Mucosa of gallbladder (tissue), 1 donor: ENCODE data around the gene KHSRP. TPM values are rescaled to one million over a fixed set of nuclear protein-coding genes. Genes with fewer than 3 reads are reported as not detected.

Experiments used
- DNase-seq: peaks from one replicate; pipeline ENCODE4 v3.0.0-alpha.2; 2020; ENCODE audit warnings: low spot score
- total RNA-seq: library from RNA; stranded (reverse); gene quantifications from one replicate; pipeline ENCODE4 v1.2.1, GENCODE V29; 2021
- donor health status: DM: no; HTN: no; CAD: no.

The KHSRP gene
- total RNA-seq, 1 donor from 2014 or later, result 201 TPM

DNA sequence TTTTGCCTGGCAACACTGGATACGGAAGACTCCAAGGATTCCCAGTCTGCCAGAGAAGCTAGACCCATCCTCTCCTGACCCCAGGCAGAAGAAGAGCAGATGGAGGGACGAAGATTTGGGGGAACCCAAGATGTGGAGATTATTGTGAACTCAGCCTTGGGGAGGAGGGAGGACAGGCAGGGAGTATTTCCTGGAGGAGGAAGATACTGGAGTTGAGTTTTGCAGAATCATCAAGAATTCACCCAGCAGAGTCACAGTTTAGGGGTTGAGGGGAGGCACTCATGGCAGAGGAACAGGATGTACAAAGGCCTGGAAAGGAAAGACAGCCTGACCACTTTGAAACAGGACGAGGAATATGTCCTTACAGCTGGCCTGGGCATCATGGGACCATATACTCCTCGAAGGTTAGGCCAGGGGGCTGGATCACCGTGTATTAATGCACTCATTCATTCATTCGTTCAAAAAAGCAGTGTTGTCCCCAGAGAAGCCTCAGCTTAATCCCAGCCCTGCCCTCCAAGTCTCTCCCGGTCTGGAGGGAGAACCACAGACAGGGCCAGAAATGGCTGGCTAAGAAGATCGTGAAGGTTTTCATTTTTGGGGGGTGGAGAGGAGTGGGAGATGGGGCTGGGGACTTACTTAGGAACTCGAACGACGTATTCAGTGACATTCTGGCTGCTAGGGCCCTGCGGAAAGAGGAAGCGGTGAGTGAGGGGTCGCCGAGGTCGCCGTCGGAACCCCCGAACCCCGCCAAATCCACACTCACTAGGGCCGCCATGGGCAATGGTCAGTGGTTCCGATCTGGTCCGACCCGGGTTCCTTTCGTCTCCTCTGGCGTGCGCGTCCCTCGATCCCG, 32.2 kb downstream of the KHSRP start:
- no peak for DNase-seq

DNA sequence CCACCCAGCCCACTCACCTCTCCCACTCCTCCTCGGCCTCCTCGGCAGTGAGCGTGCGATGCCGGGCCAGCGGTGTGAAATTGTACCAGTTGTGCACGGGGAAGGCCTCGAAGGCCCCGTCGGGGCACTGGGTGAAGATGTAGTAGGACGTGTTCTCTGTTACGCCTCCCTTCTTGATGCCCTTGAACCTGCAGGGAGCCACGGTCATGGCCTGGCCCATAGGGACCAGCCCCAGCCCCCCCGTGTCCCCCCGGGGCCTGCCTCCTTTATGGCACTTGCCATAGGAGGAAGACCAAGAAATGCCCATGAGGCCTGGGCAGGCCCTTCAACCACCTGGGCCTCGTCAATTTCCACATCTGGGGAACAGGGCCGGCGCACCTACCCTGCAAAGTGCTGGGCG, 37.2 kb downstream of the KHSRP start:
- DNase-seq, result no peak

DNA sequence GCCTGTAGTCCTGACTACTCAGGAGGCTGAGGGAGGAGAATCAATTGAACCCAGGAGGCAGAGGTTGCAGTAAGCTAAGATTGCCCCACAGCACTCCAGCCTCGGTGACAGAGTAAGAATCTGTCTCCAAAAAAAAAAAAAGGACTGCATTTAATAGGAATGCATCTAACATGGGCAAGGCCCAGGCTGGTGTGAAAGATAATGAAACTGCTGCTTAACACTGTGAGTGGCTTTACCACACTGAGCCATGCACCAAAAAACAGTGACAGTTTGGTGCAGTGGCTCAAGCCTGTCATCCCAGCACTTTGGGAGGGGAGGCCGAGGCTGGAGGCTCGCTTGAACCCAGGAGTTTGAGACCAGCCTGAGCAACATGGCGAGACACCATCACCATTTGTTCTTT, 40.2 kb downstream of the KHSRP start:
- DNase-seq, result no peak

DNA sequence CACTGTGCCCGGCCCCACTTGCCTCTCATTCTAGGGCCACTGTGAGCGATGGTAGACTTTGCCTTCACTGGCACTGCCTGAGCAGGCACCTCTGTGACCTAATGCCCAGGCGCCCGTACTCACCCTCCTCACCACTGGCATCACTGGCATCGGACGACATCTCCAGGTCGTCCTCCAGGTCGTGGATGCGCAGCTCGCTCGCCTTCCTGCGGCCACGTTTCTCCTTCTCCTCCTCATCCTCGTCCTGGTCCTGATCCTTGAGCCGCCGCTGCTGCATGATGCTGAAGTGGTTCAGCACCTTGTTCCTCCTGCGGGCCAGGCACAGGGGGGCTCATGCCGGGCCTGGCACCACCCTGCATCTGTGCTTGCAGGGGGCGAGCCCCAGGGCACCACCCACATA, 41.4 kb downstream of the KHSRP start:
- DNase-seq, result no peak

DNA sequence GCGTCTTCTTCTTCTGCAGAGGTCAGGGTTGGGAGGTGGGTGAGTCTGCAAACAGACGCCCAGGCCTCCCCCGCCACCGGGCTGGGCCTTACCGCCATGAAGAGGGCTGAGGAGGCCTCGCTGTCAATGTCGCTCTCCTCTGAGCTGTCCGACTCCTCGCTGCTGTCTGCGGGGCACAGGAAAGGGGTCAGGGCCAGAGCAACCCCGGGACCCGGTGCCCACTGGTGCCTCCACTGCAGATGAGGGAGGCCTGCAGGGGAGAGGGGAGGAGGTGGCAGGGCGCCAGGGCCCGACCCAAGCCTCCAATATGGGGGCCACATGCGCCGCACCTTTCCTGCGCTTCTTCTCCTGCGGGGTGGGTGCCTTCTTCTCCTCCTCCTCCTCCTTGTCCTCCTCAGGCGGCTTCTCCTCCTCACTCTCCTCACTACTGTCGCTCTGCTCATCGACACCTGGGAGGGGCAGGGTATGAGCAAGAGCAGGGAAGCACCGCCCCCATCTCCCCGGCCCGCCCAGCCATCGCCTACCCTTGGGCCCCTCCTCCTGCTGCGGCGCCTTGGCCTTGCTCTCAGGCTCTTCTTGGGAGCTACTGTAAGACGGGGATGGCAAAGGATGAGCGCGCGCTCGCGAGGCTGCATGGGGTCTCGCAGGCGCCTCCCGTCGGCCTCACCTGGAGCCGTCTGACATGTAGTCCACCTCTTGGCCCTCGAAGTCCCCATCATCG, 43.4 kb downstream of the KHSRP start:
- no peak for DNase-seq

DNA sequence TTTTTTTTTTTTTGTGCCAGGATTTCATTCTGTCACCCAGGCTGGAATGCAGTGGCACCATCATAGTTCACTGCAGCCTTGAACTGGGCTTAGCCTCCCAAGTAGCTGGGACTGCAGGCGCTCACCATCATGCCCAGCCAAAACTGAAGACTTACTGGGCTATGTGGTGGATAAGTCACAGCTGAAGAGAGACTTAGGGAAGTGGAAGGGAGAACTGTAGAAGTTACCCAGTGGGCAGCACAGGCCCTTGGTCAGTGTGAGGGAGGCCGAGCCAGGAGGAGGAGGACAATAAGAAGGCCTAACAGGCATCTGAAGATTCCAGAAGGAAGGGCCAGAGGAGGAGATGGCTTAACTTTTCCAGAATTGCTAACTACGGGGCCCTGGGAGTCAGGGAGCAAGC, 44.9 kb downstream of the KHSRP start:
- DNase-seq, result no peak

DNA sequence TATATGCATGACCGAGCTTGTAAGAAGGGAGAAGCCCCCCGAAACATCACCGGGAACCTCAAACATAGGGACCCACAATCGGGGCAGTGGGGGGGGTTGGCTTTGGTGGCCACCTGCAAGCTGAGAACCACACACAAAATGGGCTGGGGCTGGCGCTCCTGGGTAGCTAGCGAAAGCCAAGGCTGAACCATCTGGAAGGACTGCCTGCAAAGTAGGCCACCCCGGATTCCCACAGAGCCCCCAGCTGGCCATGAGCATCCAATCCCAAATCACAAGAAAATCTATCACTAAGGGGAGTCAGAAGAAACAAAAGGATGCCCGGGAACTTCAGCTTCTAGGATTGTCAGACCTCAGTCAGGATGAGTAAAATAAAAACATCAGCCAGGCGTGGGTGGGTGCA, 46.1 kb downstream of the KHSRP start:
- DNase-seq, result no peak

DNA sequence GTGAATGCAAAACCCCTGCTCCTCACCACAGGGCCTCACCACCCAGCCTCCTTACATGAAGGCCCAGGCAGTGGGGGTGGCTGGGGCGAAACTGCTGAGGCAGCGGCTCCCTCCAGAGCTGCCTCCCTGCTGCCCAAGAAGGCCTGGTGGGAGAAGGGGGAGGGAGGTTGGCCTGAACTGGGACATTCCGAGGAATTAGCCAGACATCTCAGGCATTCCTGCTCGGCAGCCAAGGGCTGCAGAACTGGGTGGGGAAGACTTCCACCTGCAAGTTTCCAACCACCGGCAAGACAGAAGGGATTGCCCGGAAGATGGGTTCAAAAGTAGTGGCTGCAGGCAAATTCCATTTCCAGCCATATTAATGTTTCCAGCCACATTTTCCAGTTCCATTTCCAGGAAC, 46.6 kb downstream of the KHSRP start:
- peak; percentile 23 for DNase-seq

DNA sequence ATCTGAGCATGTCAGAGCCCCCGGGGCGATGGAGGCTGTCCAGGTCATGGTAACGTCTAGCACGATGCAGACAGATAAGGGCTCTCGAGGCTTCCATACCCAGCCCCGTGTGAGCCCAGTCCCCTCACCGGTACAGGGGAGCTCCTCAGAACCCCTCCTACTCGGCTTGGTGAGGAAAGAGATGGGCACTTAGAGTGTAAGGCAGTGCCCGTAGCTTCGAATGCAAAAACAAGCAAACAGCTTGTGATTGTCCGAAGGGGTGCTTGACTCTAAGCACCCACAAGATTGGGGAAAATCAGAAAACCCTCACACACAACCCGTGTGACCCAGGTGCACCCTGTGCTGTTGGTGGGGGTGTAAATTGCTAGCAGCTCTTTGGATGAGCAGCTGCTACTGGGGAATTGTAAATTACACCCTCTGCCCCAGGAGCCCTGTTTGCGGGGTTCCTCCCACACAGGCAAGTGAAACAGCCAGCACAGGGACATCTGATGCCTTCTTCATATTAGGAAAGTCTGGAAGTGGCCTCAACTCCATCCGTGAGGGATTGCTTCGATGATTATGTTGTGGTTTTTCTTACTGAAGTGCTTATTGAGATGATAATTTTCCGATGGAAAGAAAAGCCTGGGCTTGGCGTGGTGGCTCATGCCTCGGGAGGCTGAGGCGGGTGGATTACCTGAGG, 48.0 kb downstream of the KHSRP start:
- no peak for DNase-seq

DNA sequence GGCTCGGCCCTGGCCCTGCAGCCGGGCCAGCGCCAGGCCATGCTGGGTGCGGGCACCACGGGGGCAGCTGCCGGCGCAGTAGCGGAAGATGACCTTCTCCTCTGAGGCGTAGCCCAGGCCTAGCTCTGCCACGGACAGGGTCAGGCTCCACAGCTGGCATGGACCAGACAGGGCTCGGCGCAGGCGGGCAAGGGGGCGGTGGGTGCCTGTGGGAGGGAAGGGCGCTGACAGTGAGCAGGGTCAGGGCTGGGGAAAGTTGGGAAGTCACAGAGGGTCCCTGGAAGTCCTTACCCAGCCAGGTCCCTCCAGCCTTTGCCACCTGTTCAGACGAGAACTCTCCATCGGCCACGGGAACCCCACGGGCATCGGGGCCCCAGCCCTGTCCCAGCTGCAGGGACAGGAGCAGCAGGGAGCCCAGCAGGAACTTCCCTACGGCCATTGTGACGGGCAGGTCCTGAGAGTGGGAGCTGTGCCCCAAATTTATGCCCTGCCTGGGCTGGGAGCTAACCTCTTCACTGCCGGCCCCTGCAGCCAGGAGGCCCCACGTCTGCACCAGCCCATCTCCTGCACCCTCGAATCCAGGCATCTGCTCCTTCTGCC, 49.1 kb downstream of the KHSRP start, which contains the start of gene PSPN:
Gene PSPN (minus strand): TSS at position 523 of the 600 bp plus-strand sequence. CDS start 84 bp downstream, at position 439.
- DNase-seq, result no peak

DNA sequence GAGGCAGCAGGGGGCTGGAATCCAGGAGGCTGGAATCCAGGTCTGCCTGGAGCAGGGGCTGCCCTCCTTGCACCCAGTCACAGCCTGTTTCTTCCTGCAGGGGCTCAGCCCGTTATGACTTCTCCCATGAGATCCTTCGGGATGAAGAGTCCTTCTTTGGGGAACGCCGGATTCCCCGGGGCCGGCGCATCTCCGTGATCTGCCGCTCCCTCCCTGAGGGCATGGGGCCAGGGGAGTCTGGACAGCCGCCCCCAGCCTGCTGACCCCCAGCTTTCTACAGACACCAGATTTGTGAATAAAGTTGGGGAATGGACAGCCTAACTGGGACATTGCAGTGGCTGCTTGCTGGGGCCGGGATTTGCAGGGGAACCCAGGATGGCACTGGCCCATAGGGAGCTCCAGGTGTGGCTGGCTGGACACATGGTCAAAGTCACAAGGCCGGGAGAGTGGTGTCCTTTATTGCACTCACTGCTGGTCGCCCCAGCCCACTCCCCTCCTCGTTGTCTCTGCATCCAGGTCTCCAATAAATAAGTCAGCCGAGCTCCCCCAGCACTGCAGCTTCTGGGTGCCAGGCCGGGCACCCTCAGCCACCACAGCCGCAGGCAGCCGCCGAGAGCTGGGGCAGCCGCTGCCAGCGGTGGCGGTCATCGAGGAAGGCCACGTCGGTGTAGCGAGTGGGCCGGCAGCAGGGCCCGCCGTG, 49.8 kb downstream of the KHSRP start:
- DNase-seq, result no peak

DNA sequence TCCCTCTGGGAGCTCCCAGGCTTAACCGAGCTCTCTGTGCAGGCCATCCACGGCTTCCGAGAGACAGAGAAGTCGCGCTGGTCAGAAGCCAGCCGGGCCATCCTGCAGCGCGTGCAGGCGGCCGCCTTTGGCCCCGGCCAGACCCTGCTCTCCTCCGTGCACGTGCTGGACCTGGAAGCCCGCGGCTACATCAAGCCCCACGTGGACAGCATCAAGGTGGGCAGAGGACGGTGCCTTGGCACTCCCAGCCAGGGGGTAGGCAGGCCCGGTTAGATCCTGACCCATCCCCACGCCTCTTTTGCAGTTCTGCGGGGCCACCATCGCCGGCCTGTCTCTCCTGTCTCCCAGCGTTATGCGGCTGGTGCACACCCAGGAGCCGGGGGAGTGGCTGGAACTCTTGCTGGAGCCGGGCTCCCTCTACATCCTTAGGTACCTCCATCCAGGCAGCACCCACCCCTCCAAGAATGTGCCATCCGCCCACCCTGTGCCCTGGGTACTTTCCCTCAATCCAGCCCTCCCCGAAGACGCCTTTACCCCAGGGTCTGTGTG, 50.4 kb downstream of the KHSRP start:
- DNase-seq, result peak; percentile 12

DNA sequence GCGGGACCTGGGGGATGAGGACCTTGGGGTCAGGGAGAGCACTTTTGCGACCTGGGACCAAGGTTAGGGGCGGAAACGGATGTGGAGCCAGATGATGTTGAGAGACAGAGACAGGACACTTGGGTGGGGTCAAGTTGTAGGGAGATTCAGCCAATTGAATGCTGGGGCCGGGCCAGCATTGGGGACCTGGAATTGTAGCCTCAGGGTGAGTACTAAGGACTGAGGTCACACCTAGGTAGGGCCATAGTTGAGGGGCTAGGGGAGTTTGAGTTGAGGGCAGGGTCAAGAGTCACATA, 50.9 kb downstream of the KHSRP start:
- peak; percentile 29 for DNase-seq

DNA sequence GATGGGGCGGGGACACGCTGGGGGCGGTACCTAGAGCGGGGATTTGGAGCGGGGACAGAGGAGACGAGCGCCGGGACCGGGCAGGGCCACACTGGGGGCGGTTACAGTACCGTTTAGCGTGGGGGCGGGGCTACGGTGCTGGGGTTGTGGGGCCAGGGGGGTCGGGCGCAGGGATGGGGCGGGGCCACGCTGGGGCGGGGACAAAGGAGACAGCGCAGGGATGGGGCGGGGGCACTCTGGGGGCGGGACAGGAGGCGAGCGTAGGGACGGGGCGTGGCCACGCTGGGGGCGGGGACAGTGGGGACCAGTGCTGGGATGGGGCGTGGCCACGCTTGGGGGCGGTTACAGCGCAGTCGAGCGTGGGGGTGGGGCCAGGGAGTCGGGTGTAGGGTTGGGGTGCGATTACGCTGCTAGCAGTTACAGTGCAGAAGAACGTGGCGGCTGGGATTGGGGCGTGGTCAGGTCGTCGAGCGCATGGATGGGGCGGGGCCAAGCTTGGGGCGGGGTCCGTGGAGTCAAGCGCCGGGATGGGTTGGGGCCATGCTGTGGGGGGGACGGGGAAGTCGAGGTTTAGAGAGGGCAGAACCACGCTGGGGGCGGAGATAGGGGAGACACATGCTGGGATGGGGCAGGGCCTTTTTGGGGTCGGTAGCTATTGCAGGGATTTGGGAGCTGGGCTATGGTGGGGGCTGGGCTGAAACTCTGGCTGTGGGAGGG, 51.4 kb downstream of the KHSRP start:
- peak; percentile 98 for DNase-seq

DNA sequence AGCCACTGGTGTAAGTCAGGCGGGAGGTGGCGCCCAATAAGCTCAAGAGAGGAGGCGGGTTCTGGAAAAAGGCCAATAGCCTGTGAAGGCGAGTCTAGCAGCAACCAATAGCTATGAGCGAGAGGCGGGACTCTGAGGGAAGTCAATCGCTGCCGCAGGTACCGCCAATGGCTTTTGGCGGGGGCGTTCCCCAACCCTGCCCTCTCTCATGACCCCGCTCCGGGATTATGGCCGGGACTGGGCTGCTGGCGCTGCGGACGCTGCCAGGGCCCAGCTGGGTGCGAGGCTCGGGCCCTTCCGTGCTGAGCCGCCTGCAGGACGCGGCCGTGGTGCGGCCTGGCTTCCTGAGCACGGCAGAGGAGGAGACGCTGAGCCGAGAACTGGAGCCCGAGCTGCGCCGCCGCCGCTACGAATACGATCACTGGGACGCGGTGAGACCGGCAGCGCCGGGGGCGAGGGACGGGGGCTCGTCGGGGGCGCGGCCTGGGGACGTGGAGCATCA, 52.0 kb downstream of the KHSRP start, which contains the start of gene ALKBH7:
Gene ALKBH7 (plus strand): TSS at position 201 of the 502 bp plus-strand sequence. CDS start 27 bp downstream, at position 228.
- DNase-seq, result peak; percentile 100

DNA sequence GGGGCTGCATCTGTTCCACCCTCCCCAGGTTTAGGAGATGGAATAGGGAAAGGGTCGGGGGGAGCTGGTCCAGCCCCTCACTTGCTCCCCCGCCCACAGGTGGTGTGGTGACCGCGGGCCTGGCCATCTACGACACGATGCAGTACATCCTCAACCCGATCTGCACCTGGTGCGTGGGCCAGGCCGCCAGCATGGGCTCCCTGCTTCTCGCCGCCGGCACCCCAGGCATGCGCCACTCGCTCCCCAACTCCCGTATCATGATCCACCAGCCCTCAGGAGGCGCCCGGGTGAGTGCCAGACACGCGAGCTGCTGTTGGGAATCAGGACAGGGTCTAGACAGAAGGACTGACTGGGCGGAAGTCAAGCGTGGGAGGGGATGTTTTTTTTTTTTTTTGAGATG, 60.3 kb downstream of the KHSRP start:
- no peak for DNase-seq
